Measurements from ENCODE around the gene CAPN11. TPM values are rescaled to one million over a fixed set of nuclear protein-coding genes. Genes with fewer than 3 reads are reported as not detected.

The CAPN11 gene
- total RNA-seq, 4 donors from 2014 or later = 0.42 TPM; not detected in 3

- ATAC-seq = no peak
- H3K9me3 ChIP-seq = no peaks in the 10 kb centered on the region
- no peaks in the 10 kb centered on the region for H3K36me3 ChIP-seq
- H3K27me3 ChIP-seq = no peaks in the 10 kb centered on the region
- intact Hi-C loops (cut with DNase I; ENCODE audit: low total_unique reads) (no loop called here), in situ Hi-C loops (cut with MboI; ENCODE audit: low sequenced_read_pairs in 4 of 4) (loop anchor here in 1 of 4 donors (25.0 kb wide), 1 partner anchor 114 kb away; the partner anchor contains the start of gene HSP90AB1)
- H3K27ac ChIP-seq = peak overlapping the region; percentile 77 to 100 (median 98)
- no peak overlapping the region for H3K4me3 ChIP-seq
- DNase-seq = no peak
- TF ChIP-seq POLR2A (IDR thresholded peaks at IDR 0.05) = no peak
- TF ChIP-seq, protein P1, sequence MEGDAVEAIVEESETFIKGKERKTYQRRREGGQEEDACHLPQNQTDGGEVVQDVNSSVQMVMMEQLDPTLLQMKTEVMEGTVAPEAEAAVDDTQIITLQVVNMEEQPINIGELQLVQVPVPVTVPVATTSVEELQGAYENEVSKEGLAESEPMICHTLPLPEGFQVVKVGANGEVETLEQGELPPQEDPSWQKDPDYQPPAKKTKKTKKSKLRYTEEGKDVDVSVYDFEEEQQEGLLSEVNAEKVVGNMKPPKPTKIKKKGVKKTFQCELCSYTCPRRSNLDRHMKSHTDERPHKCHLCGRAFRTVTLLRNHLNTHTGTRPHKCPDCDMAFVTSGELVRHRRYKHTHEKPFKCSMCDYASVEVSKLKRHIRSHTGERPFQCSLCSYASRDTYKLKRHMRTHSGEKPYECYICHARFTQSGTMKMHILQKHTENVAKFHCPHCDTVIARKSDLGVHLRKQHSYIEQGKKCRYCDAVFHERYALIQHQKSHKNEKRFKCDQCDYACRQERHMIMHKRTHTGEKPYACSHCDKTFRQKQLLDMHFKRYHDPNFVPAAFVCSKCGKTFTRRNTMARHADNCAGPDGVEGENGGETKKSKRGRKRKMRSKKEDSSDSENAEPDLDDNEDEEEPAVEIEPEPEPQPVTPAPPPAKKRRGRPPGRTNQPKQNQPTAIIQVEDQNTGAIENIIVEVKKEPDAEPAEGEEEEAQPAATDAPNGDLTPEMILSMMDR (IDR thresholded peaks at IDR 0.05 in 4 of 5, conservative IDR thresholded peaks at IDR 0.05 in 1 of 5) = no peak
- peaks cover 83 to 85% of the 10 kb centered on the region in 2 donors for H3K4me1 ChIP-seq
Measured at GRCh38 chr6:44123544-44123943, 35.1 kb upstream of the CAPN11 start.

DNA sequence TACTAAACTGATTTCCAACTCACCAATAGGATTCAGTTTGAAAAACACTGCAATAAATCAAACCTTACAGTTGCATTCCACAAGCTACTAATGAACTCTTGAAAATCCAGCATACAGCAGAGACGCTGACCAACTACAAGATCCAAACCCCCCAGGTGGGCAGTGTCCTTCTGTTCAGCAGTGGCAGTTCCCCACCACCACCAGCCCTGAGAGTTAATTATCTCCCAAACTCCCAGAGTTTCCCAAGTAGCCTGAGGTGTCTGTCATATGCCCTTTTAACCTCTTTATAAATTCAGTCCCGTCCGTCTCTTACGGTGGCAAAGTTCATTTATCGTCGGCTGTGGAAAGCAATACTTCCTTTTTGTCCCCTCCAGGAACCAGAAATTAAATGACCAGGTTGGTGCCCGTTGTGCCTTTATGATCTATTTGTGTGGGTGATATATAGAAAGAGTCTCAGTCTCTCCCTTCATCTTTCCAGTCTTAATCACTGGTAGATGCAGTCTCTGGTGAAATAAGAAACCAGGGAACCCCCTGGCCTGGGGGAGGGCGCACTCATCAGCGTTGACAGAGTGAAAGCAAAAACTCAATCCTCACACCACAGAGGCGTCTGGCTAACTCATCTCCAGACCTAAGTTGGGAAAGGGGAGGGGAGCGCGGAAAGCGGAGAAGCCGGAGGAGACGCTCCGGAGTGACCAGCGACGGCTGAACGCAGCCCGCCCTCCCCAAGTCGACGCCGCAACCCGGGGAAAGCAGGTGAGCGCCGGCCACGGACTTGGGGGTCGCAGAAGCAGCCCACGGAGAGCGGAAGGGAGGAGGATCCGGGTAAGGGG lies 32.1 kb upstream of the CAPN11 start:
- DNase-seq (peak; percentile 48 to 80), ATAC-seq (peak; percentile 67 to 74)
- Histone ChIP-seq H3K27ac (peak overlapping the region; percentile 97 to 100 (median 99)), H3K4me3 (peak overlapping the region; percentile 78 to 99 (median 94)), H3K9me3 (no peaks in the 10 kb centered on the region), H3K4me1 (peaks cover 60% of the 10 kb centered on the region in 2 donors), H3K27me3 (no peaks in the 10 kb centered on the region), H3K36me3 (no peaks in the 10 kb centered on the region)
- intact Hi-C loops (cut with DNase I; ENCODE audit: low total_unique reads) (loop anchor here (1.0 to 5.0 kb wide), 2 partner anchors 16 to 121 kb away; partner anchors contain the start of gene HSP90AB1), in situ Hi-C loops (cut with MboI; ENCODE audit: low sequenced_read_pairs in 4 of 4) (no loop called here)
- TF ChIP-seq POLR2A (IDR thresholded peaks at IDR 0.05) = peak in 1 of 2 donors; percentile 57
- TF ChIP-seq, protein P1 (IDR thresholded peaks at IDR 0.05 in 4 of 5, conservative IDR thresholded peaks at IDR 0.05 in 1 of 5) = no peak

DNA sequence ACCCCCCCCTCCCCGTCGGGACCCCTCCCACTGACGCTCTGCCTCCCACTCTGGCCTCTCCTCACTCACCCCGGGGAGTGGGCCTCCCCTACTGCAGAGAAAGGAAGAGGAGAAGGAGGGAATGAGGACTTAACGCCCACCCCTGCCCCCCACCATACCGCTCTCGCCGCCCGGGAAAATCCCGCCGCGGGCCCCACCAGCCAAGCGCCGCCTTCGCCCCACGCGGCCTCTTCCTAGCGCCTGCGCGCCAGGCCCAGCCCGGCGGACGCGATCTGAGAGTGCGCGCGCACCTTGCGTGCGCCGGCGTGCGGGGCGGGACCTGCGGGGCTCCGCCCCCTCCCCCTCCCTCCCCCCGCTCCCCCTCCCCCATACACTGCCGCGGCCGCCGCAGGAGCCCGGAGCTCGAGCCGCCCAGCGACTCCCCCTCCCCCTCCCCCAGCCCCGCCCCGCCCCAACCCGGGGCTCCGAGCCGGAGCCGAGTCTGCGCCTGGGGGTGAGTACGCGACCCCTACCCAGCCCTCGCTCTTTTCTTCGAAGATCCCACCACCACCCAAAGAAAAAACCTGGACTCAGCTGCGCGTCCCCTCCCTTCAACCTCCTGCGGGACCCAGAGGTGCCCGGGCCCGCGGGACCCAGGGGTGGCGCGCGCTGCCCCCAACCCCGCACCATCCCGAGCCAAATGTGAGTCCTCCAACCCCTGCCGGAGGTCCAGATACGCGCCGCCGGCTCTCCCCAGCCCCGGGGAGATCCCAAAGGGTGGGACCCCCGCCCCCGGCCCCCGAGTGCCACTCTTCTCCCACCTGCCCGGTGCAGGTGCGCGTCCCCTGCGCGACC lies 31.2 kb upstream of the CAPN11 start, which contains the start of the genes MRPL14 and TMEM63B:
MRPL14 (minus strand) TSS at position 267 of the 834 bp plus-strand sequence. CDS start 10,841 bp downstream, outside the sequence.
TMEM63B (plus strand) TSS at position 369 of the 834 bp plus-strand sequence. CDS start 7,031 bp downstream, outside the sequence.
- no peaks in the 10 kb centered on the region for H3K27me3 ChIP-seq
- H3K4me3 ChIP-seq = peak within 1 kb of the TSS; percentile 78 to 99 (median 94)
- in situ Hi-C loops (cut with MboI; ENCODE audit: low sequenced_read_pairs in 4 of 4) (no loop called here), intact Hi-C loops (cut with DNase I; ENCODE audit: low total_unique reads) (loop anchor here (1.0 to 5.0 kb wide), 3 partner anchors 17 to 120 kb away; partner anchors contain the start of gene HSP90AB1)
- H3K9me3 ChIP-seq = no peaks in the 10 kb centered on the region
- no peaks in the 10 kb centered on the region for H3K36me3 ChIP-seq
- TF ChIP-seq, protein P1 (IDR thresholded peaks at IDR 0.05 in 4 of 5, conservative IDR thresholded peaks at IDR 0.05 in 1 of 5) = no peak
- TF ChIP-seq POLR2A (IDR thresholded peaks at IDR 0.05) = peak; percentile 91 to 93
- peaks cover 52 to 59% of the 10 kb centered on the region in 2 donors for H3K4me1 ChIP-seq
- H3K27ac ChIP-seq = peak within 1 kb of the TSS; percentile 97 to 100 (median 99)
- DNase-seq (peak; percentile 71 to 84), ATAC-seq (peak; percentile 68 to 78)

Measured in gastrocnemius medialis (tissue), 4 donors.